ENCODE results near the gene NYAP2. TPM values are rescaled to one million over a fixed set of nuclear protein-coding genes. Genes with fewer than 3 reads are reported as not detected.

The NYAP2 gene
- total RNA-seq, 1 experiment from 2014 or later, result not detected

DNA sequence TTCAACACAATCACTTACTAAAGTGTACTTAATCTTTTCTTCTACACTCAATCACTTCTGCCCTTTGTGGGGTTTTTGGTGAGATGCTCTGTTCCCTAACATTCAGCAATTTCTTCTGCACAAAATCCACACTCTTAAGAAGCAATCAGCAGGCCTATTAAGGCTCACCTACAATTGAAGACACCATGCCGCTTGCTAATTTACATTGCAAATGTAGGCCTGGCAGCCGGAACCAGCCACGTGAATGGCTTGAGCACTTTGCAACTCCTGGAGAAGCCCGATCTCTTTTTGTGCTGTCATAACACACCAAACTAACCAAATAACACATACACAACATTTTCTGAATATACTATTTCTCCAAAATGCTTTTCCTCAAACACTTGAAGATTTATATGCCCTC, 66.3 kb downstream of the NYAP2 start (continued):
- TF ChIP-seq ZNF532 (CRISPR knock-in tag; IDR thresholded peaks at IDR 0.05; ENCODE audit: borderline replicate concordance), result 0 out of 2 replicates have a peak, but pooled peaks have one; percentile 73
- no peak for TF ChIP-seq ATF6 (CRISPR knock-in tag; IDR thresholded peaks at IDR 0.05)
- no peak for TF ChIP-seq NR2C2 (CRISPR knock-in tag; IDR thresholded peaks at IDR 0.05)
- TF ChIP-seq ESRRA (CRISPR knock-in tag; IDR thresholded peaks at IDR 0.05; ENCODE audit: borderline replicate concordance), result no peak
- no peak for TF ChIP-seq TCF7 (CRISPR knock-in tag; IDR thresholded peaks at IDR 0.05; ENCODE audit: low read depth)
- TF ChIP-seq EMX1 (CRISPR knock-in tag; IDR thresholded peaks at IDR 0.05), result no peak
- TF ChIP-seq, protein P1, sequence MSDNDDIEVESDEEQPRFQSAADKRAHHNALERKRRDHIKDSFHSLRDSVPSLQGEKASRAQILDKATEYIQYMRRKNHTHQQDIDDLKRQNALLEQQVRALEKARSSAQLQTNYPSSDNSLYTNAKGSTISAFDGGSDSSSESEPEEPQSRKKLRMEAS (CRISPR knock-in tag; IDR thresholded peaks at IDR 0.05), result peak; percentile 66; the same call in 1 of the 2 replicates
- TF ChIP-seq, protein P2, sequence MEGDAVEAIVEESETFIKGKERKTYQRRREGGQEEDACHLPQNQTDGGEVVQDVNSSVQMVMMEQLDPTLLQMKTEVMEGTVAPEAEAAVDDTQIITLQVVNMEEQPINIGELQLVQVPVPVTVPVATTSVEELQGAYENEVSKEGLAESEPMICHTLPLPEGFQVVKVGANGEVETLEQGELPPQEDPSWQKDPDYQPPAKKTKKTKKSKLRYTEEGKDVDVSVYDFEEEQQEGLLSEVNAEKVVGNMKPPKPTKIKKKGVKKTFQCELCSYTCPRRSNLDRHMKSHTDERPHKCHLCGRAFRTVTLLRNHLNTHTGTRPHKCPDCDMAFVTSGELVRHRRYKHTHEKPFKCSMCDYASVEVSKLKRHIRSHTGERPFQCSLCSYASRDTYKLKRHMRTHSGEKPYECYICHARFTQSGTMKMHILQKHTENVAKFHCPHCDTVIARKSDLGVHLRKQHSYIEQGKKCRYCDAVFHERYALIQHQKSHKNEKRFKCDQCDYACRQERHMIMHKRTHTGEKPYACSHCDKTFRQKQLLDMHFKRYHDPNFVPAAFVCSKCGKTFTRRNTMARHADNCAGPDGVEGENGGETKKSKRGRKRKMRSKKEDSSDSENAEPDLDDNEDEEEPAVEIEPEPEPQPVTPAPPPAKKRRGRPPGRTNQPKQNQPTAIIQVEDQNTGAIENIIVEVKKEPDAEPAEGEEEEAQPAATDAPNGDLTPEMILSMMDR (IDR thresholded peaks at IDR 0.05), result no peak
- TF ChIP-seq, protein P3, sequence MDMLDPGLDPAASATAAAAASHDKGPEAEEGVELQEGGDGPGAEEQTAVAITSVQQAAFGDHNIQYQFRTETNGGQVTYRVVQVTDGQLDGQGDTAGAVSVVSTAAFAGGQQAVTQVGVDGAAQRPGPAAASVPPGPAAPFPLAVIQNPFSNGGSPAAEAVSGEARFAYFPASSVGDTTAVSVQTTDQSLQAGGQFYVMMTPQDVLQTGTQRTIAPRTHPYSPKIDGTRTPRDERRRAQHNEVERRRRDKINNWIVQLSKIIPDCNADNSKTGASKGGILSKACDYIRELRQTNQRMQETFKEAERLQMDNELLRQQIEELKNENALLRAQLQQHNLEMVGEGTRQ (CRISPR knock-in tag; IDR thresholded peaks at IDR 0.05), result peak; percentile 38; the same call in 1 of the 2 replicates
- no peak; the same call in 1 of the 2 replicates for TF ChIP-seq ETV6 (CRISPR knock-in tag; IDR thresholded peaks at IDR 0.05)
- 0 out of 2 replicates have a peak, but pooled peaks have one; percentile 27 for TF ChIP-seq FOXK1 (CRISPR knock-in tag; IDR thresholded peaks at IDR 0.05)
- TF ChIP-seq ZNF317 (CRISPR knock-in tag; IDR thresholded peaks at IDR 0.05; ENCODE audit: borderline replicate concordance, low read depth), result peak; percentile 68; the same call in 1 of the 2 replicates
- TF ChIP-seq ZNF219 (CRISPR knock-in tag; IDR thresholded peaks at IDR 0.05; ENCODE audit: borderline replicate concordance), result no peak
- TF ChIP-seq, protein P4, sequence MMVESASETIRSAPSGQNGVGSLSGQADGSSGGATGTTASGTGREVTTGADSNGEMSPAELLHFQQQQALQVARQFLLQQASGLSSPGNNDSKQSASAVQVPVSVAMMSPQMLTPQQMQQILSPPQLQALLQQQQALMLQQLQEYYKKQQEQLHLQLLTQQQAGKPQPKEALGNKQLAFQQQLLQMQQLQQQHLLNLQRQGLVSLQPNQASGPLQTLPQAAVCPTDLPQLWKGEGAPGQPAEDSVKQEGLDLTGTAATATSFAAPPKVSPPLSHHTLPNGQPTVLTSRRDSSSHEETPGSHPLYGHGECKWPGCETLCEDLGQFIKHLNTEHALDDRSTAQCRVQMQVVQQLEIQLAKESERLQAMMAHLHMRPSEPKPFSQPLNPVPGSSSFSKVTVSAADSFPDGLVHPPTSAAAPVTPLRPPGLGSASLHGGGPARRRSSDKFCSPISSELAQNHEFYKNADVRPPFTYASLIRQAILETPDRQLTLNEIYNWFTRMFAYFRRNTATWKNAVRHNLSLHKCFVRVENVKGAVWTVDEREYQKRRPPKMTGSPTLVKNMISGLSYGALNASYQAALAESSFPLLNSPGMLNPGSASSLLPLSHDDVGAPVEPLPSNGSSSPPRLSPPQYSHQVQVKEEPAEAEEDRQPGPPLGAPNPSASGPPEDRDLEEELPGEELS (CRISPR knock-in tag; IDR thresholded peaks at IDR 0.05), result peak; percentile 53; the same call in 1 of the 2 replicates
- TF ChIP-seq NR1H2 (CRISPR knock-in tag; IDR thresholded peaks at IDR 0.05), result no peak

All from WTC11 (cell line).